ENCODE data around the gene E2F3. TPM values are rescaled to one million over a fixed set of nuclear protein-coding genes. Genes with fewer than 3 reads are reported as not detected.
A peak's percentile ranks its signal among the peaks of the same experiment; 100 is the strongest.

The E2F3 gene
- total RNA-seq, 1 experiment from 2014 or later = 12.5 TPM

- no peaks in the 10 kb centered on the region for H3K36me3 ChIP-seq (replicated peaks; ENCODE audit: control insufficient read depth, insufficient read depth, low read length)
- DNase-seq = peak; percentile 58
- H3K27me3 ChIP-seq (ENCODE audit: control insufficient read depth, insufficient read depth, low read length) = no peaks in the 10 kb centered on the region
- H3K4me3 ChIP-seq (ENCODE audit: insufficient read depth, low read depth, low read length) = peak within 1 kb of the TSS; percentile 67
Observed at GRCh38 chr6:20534295-20535262, 132.9 kb downstream of the E2F3 start, which contains the start of gene CDKAL1. TSS of gene CDKAL1 (plus strand) at chr6:20534457. CDS start at chr6:20546351, 11,894 bp downstream.

DNA sequence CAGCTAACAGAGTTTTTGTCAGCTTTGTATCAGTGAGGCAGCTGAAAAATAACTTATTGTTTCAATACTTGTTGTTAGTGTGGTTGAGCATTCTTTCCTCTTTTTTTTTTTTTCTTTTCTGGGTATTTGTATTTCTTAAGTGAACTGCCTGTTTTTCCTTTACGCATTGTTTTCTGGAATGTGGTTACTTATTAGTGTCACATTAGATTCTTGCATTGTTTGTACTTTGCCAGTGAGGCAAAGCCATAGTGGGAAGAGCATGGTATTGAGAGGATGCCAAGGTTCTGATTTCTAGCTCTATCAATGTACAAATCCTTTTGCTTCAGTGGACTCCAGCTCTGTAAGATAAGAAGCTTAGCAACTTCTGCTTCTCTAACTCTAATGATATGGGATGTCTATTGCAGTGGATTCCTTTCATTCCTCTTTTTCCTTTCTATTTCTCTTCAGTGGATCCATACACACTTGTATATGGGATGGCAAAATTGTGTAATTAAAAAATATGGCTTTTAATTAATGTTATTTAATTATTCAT, 136.5 kb downstream of the E2F3 start:
- Histone ChIP-seq H3K4me3 (ENCODE audit: insufficient read depth, low read depth, low read length) (no peak overlapping the region), H3K36me3 (replicated peaks; ENCODE audit: control insufficient read depth, insufficient read depth, low read length) (no peaks in the 10 kb centered on the region), H3K27me3 (ENCODE audit: control insufficient read depth, insufficient read depth, low read length) (no peaks in the 10 kb centered on the region)
- DNase-seq = no peak

DNA sequence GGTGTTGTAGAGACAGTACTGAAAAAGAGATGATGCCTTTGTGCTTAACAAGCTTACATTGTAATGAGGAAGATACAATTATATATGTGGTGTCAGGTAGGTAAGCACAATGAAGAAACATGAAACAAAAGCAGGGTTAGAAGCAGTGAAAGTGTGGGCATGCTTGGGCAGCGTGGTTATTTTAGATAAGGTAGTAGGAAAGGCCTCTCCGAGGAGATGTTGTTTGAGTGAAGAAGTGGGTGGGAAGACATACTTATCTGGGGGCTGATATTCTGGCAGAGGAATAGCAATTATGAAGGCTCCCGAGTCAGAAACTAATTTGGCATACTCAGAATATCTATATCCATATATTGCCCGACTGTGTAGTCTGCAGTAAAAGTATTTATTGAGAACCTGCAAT, 137.2 kb downstream of the E2F3 start:
- no peaks in the 10 kb centered on the region for H3K27me3 ChIP-seq (ENCODE audit: control insufficient read depth, insufficient read depth, low read length)
- no peaks in the 10 kb centered on the region for H3K36me3 ChIP-seq (replicated peaks; ENCODE audit: control insufficient read depth, insufficient read depth, low read length)
- no peak for DNase-seq
- H3K4me3 ChIP-seq (ENCODE audit: insufficient read depth, low read depth, low read length) = no peak overlapping the region

DNA sequence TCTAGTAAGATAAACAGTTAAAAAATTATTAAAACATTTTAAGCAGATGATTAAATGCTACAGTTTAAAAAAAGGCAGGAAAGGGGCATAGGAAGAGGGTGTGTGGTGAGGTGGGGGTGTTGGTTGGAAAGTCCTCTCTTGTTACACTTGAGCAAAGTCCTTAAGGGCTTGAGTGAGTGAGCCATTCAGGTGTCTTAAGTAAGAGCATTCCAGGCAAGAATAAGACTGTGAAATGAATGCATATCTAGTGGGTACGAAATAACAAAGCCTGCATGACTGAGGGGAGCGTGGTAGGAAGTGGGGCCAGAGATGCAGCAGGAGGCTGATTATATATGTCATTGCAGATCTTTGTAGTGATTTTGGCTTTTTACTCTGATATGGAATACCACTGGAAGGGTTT, 137.7 kb downstream of the E2F3 start:
- H3K36me3 ChIP-seq (replicated peaks; ENCODE audit: control insufficient read depth, insufficient read depth, low read length) = no peaks in the 10 kb centered on the region
- DNase-seq = no peak
- H3K4me3 ChIP-seq (ENCODE audit: insufficient read depth, low read depth, low read length) = no peak overlapping the region
- H3K27me3 ChIP-seq (ENCODE audit: control insufficient read depth, insufficient read depth, low read length) = no peaks in the 10 kb centered on the region

- Histone ChIP-seq H3K27me3 (ENCODE audit: control insufficient read depth, insufficient read depth, low read length) (no peaks in the 10 kb centered on the region), H3K36me3 (replicated peaks; ENCODE audit: control insufficient read depth, insufficient read depth, low read length) (no peaks in the 10 kb centered on the region), H3K4me3 (ENCODE audit: insufficient read depth, low read depth, low read length) (no peak overlapping the region)
- no peak for DNase-seq
Observed at GRCh38 chr6:20540683-20541082, 139.0 kb downstream of the E2F3 start.

- H3K36me3 ChIP-seq (replicated peaks; ENCODE audit: control insufficient read depth, insufficient read depth, low read length) = peaks cover 1% of the 10 kb centered on the region; the same call in 1 of the 2 replicates
- no peaks in the 10 kb centered on the region for H3K27me3 ChIP-seq (ENCODE audit: control insufficient read depth, insufficient read depth, low read length)
- H3K4me3 ChIP-seq (ENCODE audit: insufficient read depth, low read depth, low read length) = no peak overlapping the region
- DNase-seq = no peak
Observed at GRCh38 chr6:20541382-20541781, 139.7 kb downstream of the E2F3 start.

DNA sequence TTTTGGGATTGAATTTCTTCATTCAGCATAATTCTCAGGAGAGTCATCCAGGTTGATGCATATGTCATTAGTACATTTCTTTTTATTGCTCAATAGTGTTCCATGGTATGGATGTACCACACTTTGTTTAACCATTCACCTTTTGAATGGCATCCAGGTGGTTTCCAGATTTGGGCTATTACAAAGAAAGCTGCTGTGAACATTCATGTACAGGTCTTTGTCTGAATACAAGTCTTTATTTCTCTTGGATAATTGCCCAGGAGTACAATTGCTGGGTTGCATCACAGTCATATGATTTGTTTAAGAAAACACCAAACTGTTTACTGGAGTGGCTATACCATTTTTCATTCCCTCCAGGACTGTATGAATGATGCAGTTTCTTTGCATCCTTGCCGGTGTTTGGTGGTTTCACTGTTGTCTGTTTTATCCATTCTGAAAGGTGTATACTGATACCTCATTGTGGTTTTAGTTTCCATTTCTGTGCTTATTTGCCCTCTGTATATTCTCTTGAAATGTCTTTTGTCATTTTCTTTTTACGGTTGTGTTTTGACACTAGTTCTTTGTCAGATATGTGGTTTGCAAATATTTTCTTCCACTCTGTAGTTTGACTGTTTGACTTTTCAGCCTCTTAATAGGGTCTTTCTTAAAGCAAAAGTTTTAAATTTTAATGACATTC, 141.4 kb downstream of the E2F3 start:
- Histone ChIP-seq H3K36me3 (replicated peaks; ENCODE audit: control insufficient read depth, insufficient read depth, low read length) (peaks cover 1% of the 10 kb centered on the region; the same call in 1 of the 2 replicates), H3K27me3 (ENCODE audit: control insufficient read depth, insufficient read depth, low read length) (no peaks in the 10 kb centered on the region), H3K4me3 (ENCODE audit: insufficient read depth, low read depth, low read length) (no peak overlapping the region)
- DNase-seq = no peak

Other genes starting within 250 kb of the E2F3 start
- 17.9 and 23.6 TPM in 2 replicates for gene MBOAT1, start 189.4 kb upstream of the E2F3 start, total RNA-seq (2014; rRNA removed; shearing (Covaris generic))
- gene CDKAL1, start 132.6 kb downstream of the E2F3 start, total RNA-seq (2014; rRNA removed; shearing (Covaris generic)) = 24.4 and 27.5 TPM in 2 replicates

Measured in H7 (cell line).